ENCODE measurements around the gene INSIG2.

The INSIG2 gene

GRCh38 chr2:118131771-118132170 lies 43.5 kb downstream of the INSIG2 start:
- DNase-seq, result no peak

- DNase-seq, result no peak
Measured at GRCh38 chr2:118133916-118134315, 45.6 kb downstream of the INSIG2 start.

DNA sequence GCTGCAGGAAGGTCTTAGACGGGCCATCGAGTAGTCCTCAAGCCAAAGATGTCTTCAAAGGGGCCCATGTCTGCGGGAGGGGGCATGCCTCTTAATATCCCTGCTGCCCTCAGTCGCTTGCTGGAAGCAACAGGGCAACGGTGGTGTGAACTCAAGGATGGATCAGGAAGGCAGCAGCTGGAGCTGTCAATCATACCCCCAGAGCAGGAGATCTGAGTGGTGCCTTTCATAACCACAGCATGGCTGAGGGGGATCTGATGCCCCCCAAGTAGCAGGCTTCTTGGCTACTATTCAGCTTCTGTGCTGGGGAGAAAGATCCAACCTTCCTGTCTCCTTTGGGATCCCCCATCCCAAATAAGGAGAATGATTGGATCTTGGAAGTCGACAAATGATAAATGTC lies 46.4 kb downstream of the INSIG2 start:
- DNase-seq, result no peak

DNA sequence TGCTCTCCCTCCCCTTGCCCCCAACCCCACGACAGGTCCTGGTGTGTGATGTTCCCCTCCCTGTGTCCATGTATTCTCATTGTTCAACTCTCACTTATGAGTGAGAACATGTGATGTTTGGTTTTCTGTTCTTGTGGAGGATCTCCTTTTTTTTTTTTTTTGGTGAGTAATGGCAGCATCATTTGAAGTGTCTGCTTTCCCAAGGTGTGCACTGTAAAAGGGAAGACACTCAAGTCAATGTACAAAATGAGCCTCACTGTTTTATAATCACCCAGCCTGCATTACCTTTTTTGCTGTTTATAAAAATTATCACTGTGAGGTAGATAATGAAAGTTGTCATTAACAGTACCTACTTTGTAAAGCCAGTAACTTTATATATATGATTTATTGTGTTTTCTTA lies 56.9 kb downstream of the INSIG2 start:
- no peak for DNase-seq

DNA sequence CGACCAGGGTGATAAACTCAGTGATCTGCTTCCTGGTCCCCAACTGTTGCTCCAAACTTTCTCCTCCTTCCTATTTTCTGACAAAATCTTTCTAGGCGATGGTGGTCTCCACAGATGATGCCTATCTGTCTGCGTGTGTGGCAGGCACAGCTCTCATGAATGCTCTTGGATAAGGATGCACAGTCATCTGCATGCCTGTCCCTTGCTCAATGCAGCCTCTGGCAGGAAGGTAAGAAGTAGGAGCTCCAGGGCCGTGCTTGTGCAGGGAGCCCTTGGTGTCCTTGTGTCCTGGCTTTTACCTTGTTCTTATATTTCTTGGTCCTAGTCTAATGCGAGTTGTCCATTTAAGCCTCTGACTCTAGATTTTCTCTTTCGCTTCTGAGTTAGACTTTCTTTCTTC lies 57.5 kb downstream of the INSIG2 start:
- DNase-seq, result no peak

- DNase-seq, result no peak
Measured at GRCh38 chr2:118146315-118147283, 58.3 kb downstream of the INSIG2 start.

GRCh38 chr2:118148133-118148532 lies 59.9 kb downstream of the INSIG2 start:
- DNase-seq, result no peak

- no peak for DNase-seq
Measured at GRCh38 chr2:118148809-118149208, 60.5 kb downstream of the INSIG2 start.

GRCh38 chr2:118150294-118150693 lies 62.0 kb downstream of the INSIG2 start:
- no peak for DNase-seq

GRCh38 chr2:118151831-118152230 lies 63.6 kb downstream of the INSIG2 start:
- no peak for DNase-seq

DNA sequence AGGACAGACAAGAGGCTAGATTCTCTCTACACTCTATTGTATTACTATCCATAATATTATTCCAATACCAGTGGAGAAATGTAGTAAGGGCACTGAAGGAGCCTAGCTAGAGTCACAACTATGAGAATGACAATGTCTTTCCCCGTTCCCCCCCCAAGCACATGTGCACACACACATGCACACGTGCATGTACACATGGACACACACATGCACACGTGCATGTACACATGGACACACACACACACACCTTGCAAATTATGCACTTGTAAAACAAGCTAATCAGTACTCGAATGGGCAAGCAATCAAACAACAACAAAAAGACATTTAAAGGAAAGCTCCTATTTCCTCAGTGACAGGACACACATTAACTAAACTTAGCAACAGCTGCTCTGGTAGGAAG lies 65.2 kb downstream of the INSIG2 start:
- DNase-seq, result no peak

- no peak for DNase-seq
Measured at GRCh38 chr2:118154176-118154575, 65.9 kb downstream of the INSIG2 start.
